Activated naive CD8-positive, alpha-beta T cell treated with anti-CD3 and anti-CD28 coated beads, Interleukin-2, amount 10 ng/mL, durations not matched to agents 7 days and 5 days (primary cell): Measurements from ENCODE around the gene ZSCAN32. TPM values are rescaled to one million over a fixed set of nuclear protein-coding genes. Genes with fewer than 3 reads are reported as not detected.

Source experiments
- ATAC-seq: fragments of 150-1000 bp; cut with Tn5 transposase; one replicate; pipeline ENCODE4 v1.10.0; 2021; ENCODE audit warnings: low read depth, moderate library complexity
- POLR2A ChIA-PET: fragments of 350-600 bp; sonication (Branson Sonifier 250); formaldehyde crosslinking; loops from one replicate; lab custom pipeline; 2021; ENCODE audit warnings: antibody characterized with exemption; lab: Charles Lee
- DNase-seq: peaks from one replicate; pipeline ENCODE4 v3.0.0; 2021
- H3K27ac Mint-ChIP-seq: one replicate; pipeline ENCODE4 v1.8.0; 2022; ENCODE audit warnings: mild to moderate bottlenecking, mixed read lengths
- H3K27me3 Mint-ChIP-seq: one replicate; pipeline ENCODE4 v1.8.0; 2022; ENCODE audit warnings: mild to moderate bottlenecking, moderate library complexity, mixed read lengths
- H3K36me3 Mint-ChIP-seq: one replicate; pipeline ENCODE4 v1.8.0; 2021; ENCODE audit warnings: mild to moderate bottlenecking, mixed read lengths
- H3K4me1 Mint-ChIP-seq: one replicate; pipeline ENCODE4 v1.8.0; 2021; ENCODE audit warnings: mixed read lengths
- H3K4me3 Mint-ChIP-seq: one replicate; pipeline ENCODE4 v1.8.0; 2022; ENCODE audit warnings: mild to moderate bottlenecking, moderate library complexity, mixed read lengths
- H3K9me3 Mint-ChIP-seq: one replicate; pipeline ENCODE4 v1.8.0; 2021; ENCODE audit warnings: mixed read lengths
- total RNA-seq, 2 experiments: library from RNA; stranded (reverse); gene quantifications; one replicate each; pipeline ENCODE4 v1.2.3, GENCODE V29; 2021

Gene ZSCAN32
- total RNA-seq = 10 to 100 TPM; 20.5 to 22.5 TPM

DNA sequence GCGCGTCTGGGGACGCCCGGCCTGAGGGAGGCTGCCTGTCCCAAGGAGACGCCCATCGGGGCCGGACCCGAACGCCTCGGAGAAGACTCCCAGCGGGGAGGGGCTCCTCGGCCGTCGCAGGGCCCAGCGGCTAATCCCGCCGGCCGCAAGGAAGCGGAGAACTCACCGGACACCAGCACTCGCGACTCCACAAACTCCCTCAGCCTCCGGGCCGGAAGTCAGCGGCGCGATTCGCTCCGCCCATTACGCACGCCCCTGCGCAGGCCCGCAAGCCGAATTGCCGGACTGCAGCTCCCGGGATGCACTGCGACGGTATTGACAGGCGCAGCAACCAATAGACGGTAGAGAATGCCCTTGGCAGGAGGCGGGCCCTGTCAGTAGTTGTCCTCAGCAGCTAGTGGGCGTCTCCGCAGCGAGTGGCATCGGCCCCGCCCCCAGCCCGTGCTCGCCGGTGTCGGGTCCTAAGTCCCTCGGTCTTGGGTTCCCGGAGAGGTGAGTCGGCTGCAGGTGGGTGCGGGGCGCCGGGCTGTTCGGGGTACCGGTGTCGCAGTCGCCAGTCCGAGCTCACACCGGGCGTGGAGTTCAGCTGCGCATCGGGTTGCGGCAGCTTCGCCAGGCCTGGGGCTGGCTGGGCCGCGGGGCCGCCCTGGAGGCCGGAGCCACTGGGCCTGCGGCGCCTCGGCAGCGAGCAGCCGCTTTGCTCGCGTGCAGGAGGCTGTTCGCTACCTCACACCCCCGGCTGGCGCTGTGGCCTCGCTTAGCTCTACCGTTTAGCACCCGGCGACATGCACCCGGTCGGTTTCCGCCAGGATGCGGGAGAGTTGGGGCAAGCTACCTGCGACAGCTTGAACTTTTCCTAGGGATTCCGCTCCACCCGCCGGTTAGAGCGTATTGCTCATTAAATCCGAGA lies at the start of gene ZSCAN32, which contains the start of gene ZNF174:
Gene ZSCAN32, minus strand, starts transcription at position 226 of the 910 bp plus-strand sequence. CDS start 3,447 bp downstream, outside the sequence.
Gene ZNF174, plus strand, starts transcription at position 437 of the 910 bp plus-strand sequence. CDS start 790 bp downstream, outside the sequence.
- Mint-ChIP-seq H3K9me3 (peaks cover 34% of the 10 kb centered on the region), H3K4me1 (peaks cover 19% of the 10 kb centered on the region), H3K27me3 (no peaks in the 10 kb centered on the region), H3K4me3 (peak within 1 kb of the TSS; percentile 93), H3K27ac (peak within 1 kb of the TSS; percentile 90), H3K36me3 (peaks cover 73% of the 10 kb centered on the region)
- DNase-seq = peak; percentile 96
- POLR2A ChIA-PET = interaction anchor here (0.7 to 2.9 kb wide), 26 partner anchors 9 to 251 kb away, joined by 3 to 42 read pairs (median 5); partner anchors contain the start of genes CLUAP1, NAA60, OR1F1 and TIGD7
- ATAC-seq = peak; percentile 97

DNA sequence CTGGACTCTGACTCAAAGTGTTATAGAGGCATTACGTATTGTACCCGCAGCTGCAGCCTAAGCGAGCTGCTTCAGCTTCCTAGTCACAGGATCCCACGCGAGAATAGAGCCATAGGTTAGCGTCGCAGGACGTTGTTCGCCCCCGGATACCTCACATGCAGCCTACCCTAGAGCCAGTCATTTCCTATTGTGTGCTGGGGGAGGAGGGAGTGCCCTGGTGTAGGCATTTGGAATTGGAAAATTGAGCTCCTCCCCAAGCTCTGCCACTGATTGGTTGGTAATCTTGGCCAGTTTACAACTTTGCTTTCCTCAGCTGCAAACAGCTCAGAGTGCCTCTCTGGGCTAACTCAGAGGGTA lies 43.2 kb upstream of the ZSCAN32 start:
- POLR2A ChIA-PET = interaction anchor here (0.6 to 3.8 kb wide), 10 partner anchors 13 to 346 kb away, joined by 3 to 23 read pairs (median 5); partner anchors contain the start of genes ZNF174, ZNF263 and ZSCAN32
- Mint-ChIP-seq H3K4me3 (peak overlapping the region; percentile 94), H3K27ac (peak overlapping the region; percentile 89), H3K9me3 (peaks cover 12% of the 10 kb centered on the region), H3K27me3 (no peaks in the 10 kb centered on the region), H3K36me3 (peaks cover 45% of the 10 kb centered on the region), H3K4me1 (peaks cover 16% of the 10 kb centered on the region)
- ATAC-seq (peak; percentile 72), DNase-seq (no peak)

DNA sequence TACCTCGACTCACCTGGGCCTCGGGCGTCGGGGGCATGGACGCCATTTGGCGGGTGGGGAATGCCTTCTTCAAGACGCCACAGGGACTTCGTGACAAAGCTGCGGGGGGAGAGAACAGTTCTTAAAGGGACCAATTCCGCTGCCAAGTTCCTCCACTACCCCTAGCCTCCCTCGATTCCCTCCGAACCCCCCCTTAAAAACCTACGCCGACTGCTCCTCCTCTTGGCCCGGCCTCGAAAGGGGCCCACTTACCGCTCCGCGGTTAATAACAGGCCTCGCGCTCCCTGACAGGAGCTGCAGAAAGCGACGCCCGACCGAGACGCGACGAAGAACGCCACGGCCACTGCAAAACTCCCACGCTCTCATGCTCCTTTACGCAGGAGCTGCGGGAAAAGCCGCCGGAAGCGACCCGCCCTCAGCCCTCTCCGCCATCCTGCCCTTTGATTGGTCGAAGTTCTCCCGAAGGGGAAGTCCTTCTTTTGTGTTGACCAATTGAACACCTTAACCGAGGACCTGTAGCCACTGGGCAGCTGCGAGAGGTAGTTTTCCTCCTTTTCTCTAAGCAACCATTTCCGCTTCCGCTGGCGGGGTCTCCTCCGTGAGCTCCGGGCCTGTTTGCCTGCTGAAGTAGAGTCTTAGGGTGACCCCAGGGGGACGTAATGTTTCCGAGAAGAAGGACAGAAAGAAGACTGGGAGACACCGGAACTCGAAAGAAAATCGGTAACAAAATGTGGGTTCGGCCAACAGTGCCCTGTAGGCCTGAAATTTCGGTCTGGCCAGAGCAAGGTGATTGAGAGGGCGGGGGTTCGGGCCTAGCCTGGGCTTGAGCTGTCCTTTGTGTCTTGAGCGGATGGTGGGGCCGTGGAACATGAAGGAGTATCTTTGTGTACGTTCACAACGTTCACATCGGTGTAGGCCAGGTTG lies 42.6 kb upstream of the ZSCAN32 start, which contains the start of the genes NAA60 and ZNF597:
Gene NAA60, plus strand, starts transcription at position 573 of the 924 bp plus-strand sequence. CDS start 32,548 bp downstream, outside the sequence.
Gene ZNF597, minus strand, starts transcription at position 397 of the 924 bp plus-strand sequence. Its CDS starts 351 bp downstream, at position 46.
- POLR2A ChIA-PET = interaction anchor here (0.9 to 3.8 kb wide), 10 partner anchors 14 to 291 kb away, joined by 3 to 23 read pairs (median 4); partner anchors contain the start of genes ZNF174, ZNF263 and ZSCAN32
- H3K27ac Mint-ChIP-seq = peak within 1 kb of the TSS; percentile 89
- peaks cover 39% of the 10 kb centered on the region for H3K36me3 Mint-ChIP-seq
- DNase-seq (peak; percentile 65), ATAC-seq (peak; percentile 91)
- H3K27me3 Mint-ChIP-seq = no peaks in the 10 kb centered on the region
- peaks cover 16% of the 10 kb centered on the region for H3K4me1 Mint-ChIP-seq
- peak within 1 kb of the TSS; percentile 94 for H3K4me3 Mint-ChIP-seq
- peaks cover 12% of the 10 kb centered on the region for H3K9me3 Mint-ChIP-seq

DNA sequence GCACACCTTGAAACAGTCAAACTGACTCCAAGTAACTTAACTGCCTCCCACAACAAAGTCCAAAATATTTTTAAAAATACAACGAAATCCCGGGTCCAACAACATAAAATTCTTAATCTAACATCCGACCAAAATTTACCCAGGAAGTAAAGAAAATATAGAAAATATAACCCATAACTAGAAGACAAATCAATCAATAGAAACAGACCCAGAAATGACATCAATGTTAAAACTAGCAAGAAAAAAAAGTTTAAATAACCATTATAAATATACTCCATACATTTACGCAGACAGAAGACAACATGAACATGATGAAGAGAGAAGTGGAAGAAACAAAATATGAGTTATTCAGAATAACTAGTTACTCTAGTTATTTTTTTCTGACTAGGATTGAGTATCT lies 38.8 kb upstream of the ZSCAN32 start:
- no peak for DNase-seq
- no peak for ATAC-seq
- Mint-ChIP-seq H3K4me1 (peaks cover 9% of the 10 kb centered on the region), H3K27ac (no peak overlapping the region), H3K9me3 (peaks cover 12% of the 10 kb centered on the region), H3K4me3 (no peak overlapping the region), H3K27me3 (no peaks in the 10 kb centered on the region), H3K36me3 (peaks cover 48% of the 10 kb centered on the region)
- POLR2A ChIA-PET = no interaction called here

DNA sequence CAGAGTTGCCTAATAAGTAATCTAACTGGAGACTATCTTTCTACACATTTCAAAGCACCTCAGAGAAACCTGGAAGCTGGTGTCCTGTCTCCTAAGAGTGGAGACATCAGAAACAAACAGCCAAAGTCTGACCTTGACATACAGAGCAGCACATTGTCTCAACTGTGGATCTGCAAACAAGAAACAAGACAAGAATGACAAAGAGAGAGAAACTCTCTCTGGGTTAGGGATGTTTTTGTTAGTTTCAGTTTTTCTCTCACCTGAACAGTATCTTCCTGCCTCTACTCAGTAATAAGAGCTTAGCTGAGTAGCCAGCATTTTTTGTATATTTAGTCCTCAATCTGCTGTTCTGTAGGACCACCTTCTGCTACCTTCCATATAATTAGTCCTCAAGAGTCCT lies 33.6 kb upstream of the ZSCAN32 start:
- POLR2A ChIA-PET = no interaction called here
- peaks cover 56% of the 10 kb centered on the region for H3K36me3 Mint-ChIP-seq
- peaks cover 14% of the 10 kb centered on the region for H3K9me3 Mint-ChIP-seq
- ATAC-seq = no peak
- DNase-seq = no peak
- H3K4me3 Mint-ChIP-seq = no peak overlapping the region
- peaks cover 11% of the 10 kb centered on the region for H3K4me1 Mint-ChIP-seq
- no peak overlapping the region for H3K27ac Mint-ChIP-seq
- no peaks in the 10 kb centered on the region for H3K27me3 Mint-ChIP-seq

DNA sequence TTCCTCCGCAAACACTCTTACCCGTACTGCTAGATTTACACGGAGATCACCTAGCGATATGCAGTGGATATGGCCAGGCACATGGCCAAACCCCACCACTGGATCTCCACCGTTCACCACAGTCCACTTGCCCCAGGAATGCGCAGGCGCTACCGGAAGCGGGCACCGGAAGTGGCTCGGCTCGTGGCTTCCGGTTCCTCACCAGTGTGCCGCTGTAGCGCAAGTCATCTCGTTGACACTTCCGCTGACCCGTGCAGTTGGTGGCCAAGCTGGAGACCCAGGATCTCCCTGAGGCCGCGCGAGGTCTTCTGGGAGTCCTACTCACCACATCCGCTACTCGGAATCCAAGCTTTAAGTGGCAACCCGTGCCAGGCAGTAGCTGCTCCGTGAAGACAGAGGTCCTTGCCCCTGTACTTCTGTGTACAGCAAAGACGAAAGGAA lies 31.0 kb upstream of the ZSCAN32 start:
- POLR2A ChIA-PET = interaction anchor here (0.5 to 1.3 kb wide), 3 partner anchors 26 to 460 kb away, joined by 3 to 5 read pairs (median 3); partner anchors contain the start of genes ZNF174 and ZSCAN32
- Mint-ChIP-seq H3K9me3 (peaks cover 14% of the 10 kb centered on the region), H3K4me1 (peaks cover 11% of the 10 kb centered on the region), H3K27me3 (no peaks in the 10 kb centered on the region), H3K4me3 (peak overlapping the region; percentile 9), H3K36me3 (peaks cover 45% of the 10 kb centered on the region), H3K27ac (peak overlapping the region; percentile 32)
- peak; percentile 72 for DNase-seq
- ATAC-seq = peak; percentile 82

DNA sequence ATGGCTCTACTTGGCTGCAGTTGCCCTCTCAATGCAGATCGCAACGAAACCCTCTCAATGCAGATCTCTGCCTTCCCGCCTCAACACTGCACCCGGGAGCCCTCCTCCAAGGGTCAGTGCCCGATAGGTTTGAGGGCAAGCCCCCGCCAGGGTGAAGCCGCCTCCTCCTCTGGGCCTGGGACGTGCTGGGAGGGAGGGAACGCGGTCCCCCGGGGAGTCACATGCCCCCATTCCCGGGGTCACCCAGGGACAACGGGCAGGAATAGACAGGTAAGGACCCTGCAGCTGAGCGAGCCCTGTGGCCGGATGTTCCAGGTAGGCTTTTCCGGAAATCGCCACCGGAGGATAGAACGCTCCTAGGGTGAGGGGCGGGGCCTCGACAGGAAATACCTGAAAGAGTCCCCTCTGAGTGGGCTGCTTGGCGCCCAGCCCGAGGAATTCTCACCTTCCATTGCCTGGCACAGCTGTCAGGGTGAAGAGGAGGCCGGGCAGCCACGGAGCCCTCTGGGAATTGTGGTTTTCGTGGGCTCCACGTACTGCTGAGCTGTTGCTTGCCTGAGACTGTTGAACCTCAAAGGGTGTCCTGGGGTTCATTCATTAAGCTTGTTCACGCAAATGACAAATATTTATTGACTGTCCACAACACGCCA lies 13.1 kb upstream of the ZSCAN32 start:
- Mint-ChIP-seq H3K27me3 (no peaks in the 10 kb centered on the region), H3K9me3 (peaks cover 33% of the 10 kb centered on the region), H3K4me3 (no peak overlapping the region), H3K4me1 (no peaks in the 10 kb centered on the region), H3K36me3 (peaks cover 23% of the 10 kb centered on the region), H3K27ac (no peak overlapping the region)
- POLR2A ChIA-PET = no interaction called here
- no peak for DNase-seq
- no peak for ATAC-seq

DNA sequence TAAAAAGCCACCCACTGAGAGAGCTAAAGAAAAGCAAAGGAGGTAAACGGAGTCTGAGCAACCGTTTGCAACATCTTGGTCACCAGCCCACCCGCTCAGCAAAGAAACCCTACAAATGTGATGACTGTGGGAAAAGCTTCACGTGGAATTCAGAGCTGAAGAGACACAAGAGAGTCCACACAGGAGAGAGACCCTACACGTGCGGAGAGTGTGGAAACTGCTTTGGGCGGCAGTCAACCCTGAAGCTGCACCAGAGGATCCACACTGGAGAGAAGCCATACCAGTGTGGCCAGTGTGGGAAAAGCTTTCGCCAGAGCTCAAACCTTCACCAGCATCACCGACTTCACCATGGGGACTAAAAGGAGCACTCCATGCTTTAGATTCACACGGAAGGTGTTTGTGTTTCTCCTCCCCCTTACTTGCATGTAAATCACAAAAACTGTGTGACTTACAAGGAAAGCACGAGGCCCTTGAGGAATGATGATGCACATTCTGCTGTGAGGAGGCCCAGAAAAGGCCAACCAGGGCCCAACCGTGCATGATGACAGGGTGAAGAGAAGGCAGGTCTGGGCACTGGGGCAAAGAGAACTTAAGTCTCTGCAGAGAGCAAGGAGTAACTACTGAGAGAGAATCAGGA lies 7.9 kb upstream of the ZSCAN32 start:
- Mint-ChIP-seq H3K9me3 (peaks cover 33% of the 10 kb centered on the region), H3K4me1 (peaks cover 4% of the 10 kb centered on the region), H3K27me3 (no peaks in the 10 kb centered on the region), H3K4me3 (no peak overlapping the region), H3K27ac (no peak overlapping the region), H3K36me3 (peaks cover 71% of the 10 kb centered on the region)
- ATAC-seq (no peak), DNase-seq (no peak)
- POLR2A ChIA-PET = interaction anchor here (1.4 kb wide), 1 partner anchor 49 kb away, joined by 3 read pairs; no protein-coding TSS in a partner anchor

DNA sequence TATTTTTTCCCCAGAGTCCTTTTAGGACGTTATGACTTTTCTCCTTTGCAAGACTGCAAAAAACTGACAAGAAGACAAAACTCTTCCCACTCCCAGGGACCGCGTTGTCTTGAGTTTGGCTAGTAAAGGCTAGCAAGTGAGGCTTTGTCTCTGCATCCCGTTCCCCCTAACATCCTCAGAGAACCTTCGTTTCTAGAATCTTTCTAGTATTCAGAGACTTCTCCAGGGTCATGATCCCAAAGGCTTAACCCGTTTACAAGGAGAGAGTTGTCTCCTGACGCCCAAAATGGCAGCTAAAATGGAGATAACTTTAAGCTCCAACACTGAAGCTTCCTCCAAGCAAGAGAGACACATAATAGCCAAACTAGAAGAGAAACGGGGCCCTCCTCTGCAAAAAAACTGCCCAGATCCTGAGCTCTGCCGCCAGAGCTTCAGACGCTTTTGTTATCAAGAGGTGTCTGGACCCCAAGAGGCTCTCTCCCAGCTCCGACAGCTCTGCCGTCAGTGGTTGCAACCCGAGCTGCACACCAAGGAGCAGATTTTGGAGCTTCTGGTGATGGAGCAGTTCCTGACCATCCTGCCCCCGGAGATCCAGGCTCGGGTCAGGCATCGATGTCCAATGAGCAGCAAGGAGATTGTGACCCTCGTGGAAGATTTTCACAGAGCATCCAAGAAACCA lies 1.1 kb upstream of the ZSCAN32 start:
- Mint-ChIP-seq H3K4me3 (peak overlapping the region; percentile 93), H3K4me1 (peaks cover 19% of the 10 kb centered on the region), H3K27ac (peak overlapping the region; percentile 88), H3K9me3 (peaks cover 33% of the 10 kb centered on the region), H3K36me3 (peaks cover 73% of the 10 kb centered on the region), H3K27me3 (no peaks in the 10 kb centered on the region)
- ATAC-seq = no peak
- POLR2A ChIA-PET = interaction anchor here (1.0 to 2.9 kb wide), 22 partner anchors 9 to 243 kb away, joined by 3 to 42 read pairs (median 5); partner anchors contain the start of genes CLUAP1, NAA60, OR1F1 and TIGD7
- no peak for DNase-seq

DNA sequence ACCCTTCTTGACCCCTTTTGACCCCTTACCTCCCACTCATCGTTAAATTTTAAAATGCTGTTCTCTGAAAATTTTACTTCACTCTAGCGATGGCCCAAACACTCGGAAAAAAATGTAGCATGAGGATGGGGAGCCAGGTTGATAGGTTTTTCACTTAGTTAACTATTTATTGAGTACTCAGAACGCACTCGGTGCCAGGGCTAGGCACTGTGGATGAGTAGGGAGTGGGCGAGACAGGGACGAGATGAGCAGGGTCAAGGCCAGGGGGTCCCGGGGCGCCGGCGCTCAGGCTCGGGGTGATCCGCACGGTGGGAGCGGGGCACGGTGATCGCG lies 392 bp downstream of the ZSCAN32 start:
- Mint-ChIP-seq H3K4me3 (peak overlapping the region; percentile 93), H3K27ac (peak overlapping the region; percentile 90), H3K27me3 (no peaks in the 10 kb centered on the region), H3K4me1 (peaks cover 19% of the 10 kb centered on the region), H3K9me3 (peaks cover 34% of the 10 kb centered on the region), H3K36me3 (peaks cover 74% of the 10 kb centered on the region)
- POLR2A ChIA-PET = interaction anchor here (0.7 to 2.9 kb wide), 19 partner anchors 9 to 250 kb away, joined by 3 to 42 read pairs (median 5); partner anchors contain the start of genes CLUAP1, NAA60, TIGD7 and ZNF200
- DNase-seq (no peak), ATAC-seq (peak; percentile 46)

DNA sequence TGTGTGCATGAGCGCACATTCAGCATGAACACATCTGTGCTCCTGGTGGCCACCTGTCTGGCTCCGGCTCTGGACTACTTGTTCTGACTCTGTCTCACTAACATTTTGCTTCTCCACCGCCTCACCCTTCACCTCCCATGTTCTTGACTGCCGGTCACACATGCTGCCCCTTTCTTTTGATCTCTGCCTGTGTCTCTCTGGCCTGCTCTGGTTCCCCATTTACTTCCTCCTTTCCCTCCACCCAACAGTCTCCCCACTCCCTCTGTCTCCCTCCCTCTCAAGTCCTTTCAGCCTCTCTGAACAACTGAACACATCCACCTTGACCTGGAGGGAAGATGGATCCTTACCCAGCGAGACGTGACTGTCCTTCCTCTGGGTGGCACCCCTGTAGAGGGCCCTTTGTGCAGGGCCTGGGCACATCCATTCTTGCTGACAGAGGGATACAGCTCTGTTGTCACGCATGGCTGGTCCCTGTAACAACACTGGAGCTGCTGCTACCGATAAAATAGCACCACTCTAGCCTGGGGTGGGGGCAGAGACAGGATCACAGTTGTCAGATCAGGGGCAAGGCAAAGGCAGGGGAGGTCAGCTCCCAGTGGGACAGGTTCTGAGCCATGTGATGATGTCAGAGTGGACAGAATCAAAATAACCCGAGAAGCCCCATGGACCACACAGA lies 11.0 kb downstream of the ZSCAN32 start:
- ATAC-seq (no peak), DNase-seq (no peak)
- peaks cover 31% of the 10 kb centered on the region for H3K9me3 Mint-ChIP-seq
- H3K4me1 Mint-ChIP-seq = peaks cover under 1% of the 10 kb centered on the region
- H3K27me3 Mint-ChIP-seq = no peaks in the 10 kb centered on the region
- no peak overlapping the region for H3K27ac Mint-ChIP-seq
- peaks cover 87% of the 10 kb centered on the region for H3K36me3 Mint-ChIP-seq
- no peak overlapping the region for H3K4me3 Mint-ChIP-seq
- POLR2A ChIA-PET = interaction anchor here (1.3 kb wide), 1 partner anchor 11 kb away, joined by 5 read pairs; the partner anchor contains the start of genes ZNF174 and ZSCAN32
